ENCODE results near the gene DUSP22. TPM values are rescaled to one million over a fixed set of nuclear protein-coding genes. Genes with fewer than 3 reads are reported as not detected.

Gene DUSP22
- total and polyA plus RNA-seq, 4 donors: 9.5 to 31.0 (median 20.1) TPM

DNA sequence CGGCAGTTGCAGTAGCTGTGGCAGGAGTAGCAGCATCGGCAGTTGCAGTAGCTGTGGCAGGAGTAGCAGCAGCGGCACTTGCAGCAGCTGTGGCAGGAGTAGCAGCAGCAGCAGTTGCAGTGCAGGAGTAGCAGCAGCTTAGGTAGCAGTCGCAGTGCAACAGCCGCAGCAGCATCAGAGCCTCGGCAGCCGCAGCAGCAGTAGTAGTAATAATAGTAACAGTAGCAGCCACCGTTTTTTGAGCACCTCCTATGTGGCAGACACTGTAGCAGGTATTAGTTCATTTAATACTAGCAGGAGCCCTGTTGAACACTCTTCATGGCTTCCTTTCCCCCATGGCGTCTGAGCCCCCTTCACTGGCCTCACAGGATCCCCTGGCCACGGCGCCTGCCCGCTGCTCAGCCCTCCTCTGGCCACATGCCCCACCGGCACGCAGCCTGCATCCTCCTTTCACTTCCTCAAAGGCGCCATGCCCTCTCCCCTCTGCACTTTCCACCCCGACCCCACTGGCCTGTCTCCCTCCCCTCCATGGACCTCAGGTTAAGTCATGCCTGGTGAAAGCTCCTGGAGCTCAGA, 80.1 kb downstream of the DUSP22 start:
- Histone ChIP-seq H3K4me3 (ENCODE audit: low read depth in 1 of 3, low read length in 3 of 3) (no peak overlapping the region), H3K36me3 (ENCODE audit: control insufficient read depth in 4 of 4, insufficient read depth in 3 of 4, low read depth in 1 of 4, low read length in 3 of 4) (no peaks in the 10 kb centered on the region), H3K9me3 (ENCODE audit: control insufficient read depth in 4 of 4, low read length in 3 of 4) (peaks cover 0 to under 1% (median 0%) of the 10 kb centered on the region in 4 donors), H3K9ac (ENCODE audit: low read depth in 1 of 2, low read length in 2 of 2) (no peak overlapping the region), H3K27me3 (ENCODE audit: control insufficient read depth in 4 of 4, insufficient read depth in 4 of 4, low read length in 3 of 4) (peaks cover 0 to 6% (median 3%) of the 10 kb centered on the region in 4 donors), H3K27ac (ENCODE audit: low read depth in 1 of 2, low read length in 2 of 2) (no peak overlapping the region), H3K4me1 (ENCODE audit: control insufficient read depth in 4 of 4, insufficient read depth in 4 of 4, low read length in 3 of 4) (no peaks in the 10 kb centered on the region)
- no peak for DNase-seq (ENCODE audit: low spot score)
- 72% methylated on average over 16 of the region's 16 CpGs for WGBS
- TF ChIP-seq, protein P1, sequence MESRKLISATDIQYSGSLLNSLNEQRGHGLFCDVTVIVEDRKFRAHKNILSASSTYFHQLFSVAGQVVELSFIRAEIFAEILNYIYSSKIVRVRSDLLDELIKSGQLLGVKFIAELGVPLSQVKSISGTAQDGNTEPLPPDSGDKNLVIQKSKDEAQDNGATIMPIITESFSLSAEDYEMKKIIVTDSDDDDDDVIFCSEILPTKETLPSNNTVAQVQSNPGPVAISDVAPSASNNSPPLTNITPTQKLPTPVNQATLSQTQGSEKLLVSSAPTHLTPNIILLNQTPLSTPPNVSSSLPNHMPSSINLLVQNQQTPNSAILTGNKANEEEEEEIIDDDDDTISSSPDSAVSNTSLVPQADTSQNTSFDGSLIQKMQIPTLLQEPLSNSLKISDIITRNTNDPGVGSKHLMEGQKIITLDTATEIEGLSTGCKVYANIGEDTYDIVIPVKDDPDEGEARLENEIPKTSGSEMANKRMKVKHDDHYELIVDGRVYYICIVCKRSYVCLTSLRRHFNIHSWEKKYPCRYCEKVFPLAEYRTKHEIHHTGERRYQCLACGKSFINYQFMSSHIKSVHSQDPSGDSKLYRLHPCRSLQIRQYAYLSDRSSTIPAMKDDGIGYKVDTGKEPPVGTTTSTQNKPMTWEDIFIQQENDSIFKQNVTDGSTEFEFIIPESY (IDR thresholded peaks at IDR 0.05): no peak
- TF ChIP-seq, protein P2, sequence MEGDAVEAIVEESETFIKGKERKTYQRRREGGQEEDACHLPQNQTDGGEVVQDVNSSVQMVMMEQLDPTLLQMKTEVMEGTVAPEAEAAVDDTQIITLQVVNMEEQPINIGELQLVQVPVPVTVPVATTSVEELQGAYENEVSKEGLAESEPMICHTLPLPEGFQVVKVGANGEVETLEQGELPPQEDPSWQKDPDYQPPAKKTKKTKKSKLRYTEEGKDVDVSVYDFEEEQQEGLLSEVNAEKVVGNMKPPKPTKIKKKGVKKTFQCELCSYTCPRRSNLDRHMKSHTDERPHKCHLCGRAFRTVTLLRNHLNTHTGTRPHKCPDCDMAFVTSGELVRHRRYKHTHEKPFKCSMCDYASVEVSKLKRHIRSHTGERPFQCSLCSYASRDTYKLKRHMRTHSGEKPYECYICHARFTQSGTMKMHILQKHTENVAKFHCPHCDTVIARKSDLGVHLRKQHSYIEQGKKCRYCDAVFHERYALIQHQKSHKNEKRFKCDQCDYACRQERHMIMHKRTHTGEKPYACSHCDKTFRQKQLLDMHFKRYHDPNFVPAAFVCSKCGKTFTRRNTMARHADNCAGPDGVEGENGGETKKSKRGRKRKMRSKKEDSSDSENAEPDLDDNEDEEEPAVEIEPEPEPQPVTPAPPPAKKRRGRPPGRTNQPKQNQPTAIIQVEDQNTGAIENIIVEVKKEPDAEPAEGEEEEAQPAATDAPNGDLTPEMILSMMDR (IDR thresholded peaks at IDR 0.05; ENCODE audit: low read depth, low read length, missing input control): no peak
- TF ChIP-seq YY1 (IDR thresholded peaks at IDR 0.05) (no peak), SP1 (IDR thresholded peaks at IDR 0.05) (no peak), EGR1 (IDR thresholded peaks at IDR 0.05; ENCODE audit: low read depth in 2 of 2) (no peak), FOXA1 (IDR thresholded peaks at IDR 0.05) (no peak), GABPA (IDR thresholded peaks at IDR 0.05 in 1 of 2, conservative IDR thresholded peaks at IDR 0.05 in 1 of 2) (no peak), NR2F2 (IDR thresholded peaks at IDR 0.05) (no peak), HNF4A (conservative IDR thresholded peaks at IDR 0.05) (no peak), RXRA (IDR thresholded peaks at IDR 0.05) (no peak), TAF1 (conservative IDR thresholded peaks at IDR 0.05) (no peak)
- TF ChIP-seq, protein P3, sequence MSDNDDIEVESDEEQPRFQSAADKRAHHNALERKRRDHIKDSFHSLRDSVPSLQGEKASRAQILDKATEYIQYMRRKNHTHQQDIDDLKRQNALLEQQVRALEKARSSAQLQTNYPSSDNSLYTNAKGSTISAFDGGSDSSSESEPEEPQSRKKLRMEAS (IDR thresholded peaks at IDR 0.05): no peak

DNA sequence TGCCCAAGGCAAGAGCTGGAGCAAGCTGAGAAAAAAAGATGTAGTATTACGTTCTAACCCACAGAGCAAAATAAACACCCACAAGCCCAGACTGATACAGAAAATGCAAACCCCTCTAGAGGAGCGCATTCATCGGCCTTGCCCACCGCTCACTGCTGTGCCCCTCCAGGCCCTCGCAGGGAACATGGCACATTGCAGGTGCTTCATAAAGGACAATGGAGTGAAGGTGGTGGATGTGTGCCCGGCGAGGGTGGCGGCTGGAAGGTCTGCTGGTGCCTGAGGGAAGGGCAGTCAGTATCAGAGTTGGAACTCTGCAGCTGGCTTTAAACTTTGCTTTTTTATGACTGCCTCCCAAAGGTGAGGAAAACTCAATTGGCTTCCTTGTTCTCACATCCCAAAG, 80.7 kb downstream of the DUSP22 start:
- H3K4me1 ChIP-seq (ENCODE audit: control insufficient read depth in 4 of 4, insufficient read depth in 4 of 4, low read length in 3 of 4): no peaks in the 10 kb centered on the region
- no peaks in the 10 kb centered on the region for H3K36me3 ChIP-seq (ENCODE audit: control insufficient read depth in 4 of 4, insufficient read depth in 3 of 4, low read depth in 1 of 4, low read length in 3 of 4)
- WGBS: 79% methylated on average over 8 of the region's 8 CpGs
- H3K27ac ChIP-seq (ENCODE audit: low read depth in 1 of 2, low read length in 2 of 2): no peak overlapping the region
- H3K4me3 ChIP-seq (ENCODE audit: low read depth in 1 of 3, low read length in 3 of 3): no peak overlapping the region
- DNase-seq (ENCODE audit: low spot score): no peak
- no peak overlapping the region for H3K9ac ChIP-seq (ENCODE audit: low read depth in 1 of 2, low read length in 2 of 2)
- peaks cover 0 to 6% (median 3%) of the 10 kb centered on the region in 4 donors for H3K27me3 ChIP-seq (ENCODE audit: control insufficient read depth in 4 of 4, insufficient read depth in 4 of 4, low read length in 3 of 4)
- TF ChIP-seq RAD21 (IDR thresholded peaks at IDR 0.05): no peak
- TF ChIP-seq EGR1 (IDR thresholded peaks at IDR 0.05; ENCODE audit: low read depth in 2 of 2): no peak
- TF ChIP-seq NR2F2 (IDR thresholded peaks at IDR 0.05): no peak
- TF ChIP-seq, protein P4, sequence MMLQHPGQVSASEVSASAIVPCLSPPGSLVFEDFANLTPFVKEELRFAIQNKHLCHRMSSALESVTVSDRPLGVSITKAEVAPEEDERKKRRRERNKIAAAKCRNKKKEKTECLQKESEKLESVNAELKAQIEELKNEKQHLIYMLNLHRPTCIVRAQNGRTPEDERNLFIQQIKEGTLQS (IDR thresholded peaks at IDR 0.05): no peak
- TF ChIP-seq, protein P2 (IDR thresholded peaks at IDR 0.05; ENCODE audit: low read depth, low read length, missing input control): no peak
- no peak for TF ChIP-seq FOXA2 (IDR thresholded peaks at IDR 0.05)
- no peaks in the 10 kb centered on the region for H3K9me3 ChIP-seq (ENCODE audit: control insufficient read depth in 4 of 4, low read length in 3 of 4)
